GM19455 (cell line): Measurements from ENCODE around the gene CXCL10.
"Not testable (repeated sequence)": the region's sequence is repeated elsewhere in the genome, so short reads cannot be mapped to it uniquely, and the experiment has no call there.

ENCODE experiments used
- ATAC-seq: cut with Tn5 transposase; IDR thresholded peaks from one replicate; pipeline ENCODE4 v1.9.1; 2021; ENCODE audit not compliant: unreplicated experiment

The CXCL10 gene

GRCh38 chr4:76029300-76029699 lies 6.0 kb upstream of the CXCL10 start:
- no peak for ATAC-seq

- ATAC-seq: no peak
Observed at GRCh38 chr4:76028350-76028765, 5.1 kb upstream of the CXCL10 start.

GRCh38 chr4:76024065-76024464 lies 768 bp upstream of the CXCL10 start:
- no peak for ATAC-seq

GRCh38 chr4:76022677-76023076 lies 620 bp downstream of the CXCL10 start:
- ATAC-seq: no peak

GRCh38 chr4:76022031-76022430 lies 1.3 kb downstream of the CXCL10 start:
- no peak for ATAC-seq

- ATAC-seq: no peak
Observed at GRCh38 chr4:76017056-76017686, 6.1 kb downstream of the CXCL10 start.

GRCh38 chr4:76016393-76016792 lies 6.9 kb downstream of the CXCL10 start:
- ATAC-seq: peak; percentile 66

GRCh38 chr4:76013540-76013939 lies 9.8 kb downstream of the CXCL10 start:
- no peak for ATAC-seq

- ATAC-seq: no peak
Observed at GRCh38 chr4:76012388-76012801, 10.9 kb downstream of the CXCL10 start.

- no peak for ATAC-seq
Observed at GRCh38 chr4:76011700-76012387, 11.5 kb downstream of the CXCL10 start.

- ATAC-seq: no peak
Observed at GRCh38 chr4:76011018-76011670, 12.2 kb downstream of the CXCL10 start.

- ATAC-seq: no peak
Observed at GRCh38 chr4:76010576-76010975, 12.7 kb downstream of the CXCL10 start.

- no peak for ATAC-seq
Observed at GRCh38 chr4:76009311-76009710, 14.0 kb downstream of the CXCL10 start.

- ATAC-seq: no peak
Observed at GRCh38 chr4:76007089-76007862, 16.0 kb downstream of the CXCL10 start, which contains the start of gene CXCL9. CXCL9 (minus strand) TSS chr4:76007509; CDS start chr4:76007449, 60 bp downstream.

GRCh38 chr4:76003620-76004019 lies 19.7 kb downstream of the CXCL10 start:
- ATAC-seq: no peak

GRCh38 chr4:76003035-76003434 lies 20.3 kb downstream of the CXCL10 start:
- ATAC-seq: no peak

GRCh38 chr4:76002176-76002575 lies 21.1 kb downstream of the CXCL10 start:
- no peak for ATAC-seq

GRCh38 chr4:76001700-76002099 lies 21.6 kb downstream of the CXCL10 start:
- no peak for ATAC-seq

- no peak for ATAC-seq
Observed at GRCh38 chr4:76000279-76000678, 23.0 kb downstream of the CXCL10 start.

GRCh38 chr4:75998525-75999147 lies 24.7 kb downstream of the CXCL10 start:
- ATAC-seq: not testable (repeated sequence)

GRCh38 chr4:75997946-75998345 lies 25.4 kb downstream of the CXCL10 start:
- no peak for ATAC-seq
